GM13976 (cell line): ENCODE results near the gene PPP1R9A.

Source experiments
- DNase-seq: peaks from one replicate; pipeline ENCODE4 v3.0.0; 2012; ENCODE audit warnings: low spot score
- CTCF ChIP-seq: IDR thresholded peaks from 2 replicates; pipeline ENCODE4 v1.5.1; 2012; ENCODE audit warnings: borderline replicate concordance, mild to moderate bottlenecking; ENCODE audit not compliant: insufficient read depth; ENCODE audit errors: extremely low read depth, missing control alignments, control extremely low read depth
- in situ Hi-C: fragments of 300-500 bp; cut with MboI; formaldehyde crosslinking; loops from one replicate; pipeline ENCODE4 v1.12.0; 2022; ENCODE audit warnings: low sequenced_read_pairs, mixed read lengths, inconsistent platforms; ENCODE audit not compliant: unreplicated experiment

PPP1R9A gene

GRCh38 chr7:95041031-95041430 is 133.6 kb downstream of the PPP1R9A start:
- no peak for DNase-seq
- TF ChIP-seq CTCF, result no peak
- in situ Hi-C loops, result no loop called here

GRCh38 chr7:95045236-95045923 is 138.0 kb downstream of the PPP1R9A start:
- TF ChIP-seq CTCF, result no peak
- in situ Hi-C loops, result no loop called here
- DNase-seq, result no peak

GRCh38 chr7:95046494-95047240 is 139.3 kb downstream of the PPP1R9A start:
- DNase-seq, result no peak
- TF ChIP-seq CTCF, result no peak

GRCh38 chr7:95047291-95047690 is 139.9 kb downstream of the PPP1R9A start:
- in situ Hi-C loops, result no loop called here
- no peak for DNase-seq

More at GRCh38 chr7:95046494-95047240, 139.3 kb downstream of the PPP1R9A start:
- in situ Hi-C loops, result no loop called here

GRCh38 chr7:95052566-95053094 is 145.2 kb downstream of the PPP1R9A start:
- TF ChIP-seq CTCF, result no peak
- in situ Hi-C loops, result no loop called here
- DNase-seq, result no peak

More at GRCh38 chr7:95047291-95047690, 139.9 kb downstream of the PPP1R9A start:
- no peak for TF ChIP-seq CTCF

- DNase-seq, result no peak
- no peak for TF ChIP-seq CTCF
- in situ Hi-C loops, result no loop called here
These were observed 147.0 kb downstream of the PPP1R9A start for GRCh38 chr7:95054386-95054785.
